GM12875 (cell line): ENCODE results near the gene CEP63.

ENCODE experiments used
- H3K4me3 ChIP-seq: one replicate; pipeline ENCODE4 v1.5.1; 2011; ENCODE audit warnings: low read depth, low read length, control low read depth
- CTCF ChIP-seq: IDR thresholded peaks from 2 replicates; pipeline ENCODE4 v1.5.1; 2011; ENCODE audit warnings: low read depth, mild to moderate bottlenecking, control low read depth, inconsistent platforms, low read length, moderate library complexity, borderline replicate concordance; ENCODE audit not compliant: insufficient read depth

CEP63 gene

GRCh38 chr3:134446800-134447199, 39.1 kb upstream of the CEP63 start:
- H3K4me3 ChIP-seq, result no peak overlapping the region
- no peak for TF ChIP-seq CTCF

GRCh38 chr3:134447351-134447750, 38.5 kb upstream of the CEP63 start:
- H3K4me3 ChIP-seq, result no peak overlapping the region
- TF ChIP-seq CTCF, result no peak

GRCh38 chr3:134448664-134449063, 37.2 kb upstream of the CEP63 start:
- no peak for TF ChIP-seq CTCF
- no peak overlapping the region for H3K4me3 ChIP-seq

- H3K4me3 ChIP-seq, result no peak overlapping the region
- TF ChIP-seq CTCF, result peak; percentile 23; the same call in 1 of the 2 replicates
Observed at GRCh38 chr3:134449277-134449676, 36.6 kb upstream of the CEP63 start.

- no peak for TF ChIP-seq CTCF
- no peak overlapping the region for H3K4me3 ChIP-seq
Observed at GRCh38 chr3:134449951-134450350, 35.9 kb upstream of the CEP63 start.

GRCh38 chr3:134453631-134454030, 32.2 kb upstream of the CEP63 start:
- TF ChIP-seq CTCF, result 0 out of 2 replicates have a peak, but pooled peaks have one; percentile 26
- H3K4me3 ChIP-seq, result no peak overlapping the region

GRCh38 chr3:134457376-134458074, 28.3 kb upstream of the CEP63 start:
- TF ChIP-seq CTCF, result no peak
- H3K4me3 ChIP-seq, result no peak overlapping the region
